Stimulated activated CD4-positive, alpha-beta T cell treated with anti-CD3 and anti-CD28 coated beads, Interleukin-2, amount 100 ng/mL, for 4 hours (primary cell): ENCODE results near the gene SERPINF2.
"Not testable (repeated sequence)": the region's sequence is repeated elsewhere in the genome, so short reads cannot be mapped to it uniquely, and the experiment has no call there.

ENCODE experiments used
- DNase-seq: peaks from one replicate; pipeline ENCODE4 v3.0.0-alpha.2; 2020; ENCODE audit warnings: low read depth

SERPINF2 gene

DNA sequence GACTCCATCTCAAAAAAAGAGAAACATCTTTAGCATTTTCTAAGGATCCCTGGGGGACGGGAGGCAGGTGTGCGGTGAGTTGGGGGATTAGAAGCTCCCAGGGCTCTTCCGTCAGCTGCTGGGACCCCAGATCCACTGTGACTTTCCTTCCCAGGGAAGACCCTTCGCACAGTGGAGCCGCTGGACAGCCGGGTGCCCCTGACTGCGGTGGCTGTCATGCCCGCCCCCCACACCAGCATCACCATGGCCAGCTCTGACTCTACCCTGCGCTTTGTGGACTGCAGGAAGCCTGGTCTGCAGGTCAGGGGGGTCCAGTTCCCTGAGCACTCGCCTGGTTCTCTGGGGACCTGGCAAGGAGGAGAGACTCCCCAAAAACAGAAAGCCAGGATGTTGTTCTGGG lies 7.3 kb upstream of the SERPINF2 start:
- DNase-seq, result no peak

DNA sequence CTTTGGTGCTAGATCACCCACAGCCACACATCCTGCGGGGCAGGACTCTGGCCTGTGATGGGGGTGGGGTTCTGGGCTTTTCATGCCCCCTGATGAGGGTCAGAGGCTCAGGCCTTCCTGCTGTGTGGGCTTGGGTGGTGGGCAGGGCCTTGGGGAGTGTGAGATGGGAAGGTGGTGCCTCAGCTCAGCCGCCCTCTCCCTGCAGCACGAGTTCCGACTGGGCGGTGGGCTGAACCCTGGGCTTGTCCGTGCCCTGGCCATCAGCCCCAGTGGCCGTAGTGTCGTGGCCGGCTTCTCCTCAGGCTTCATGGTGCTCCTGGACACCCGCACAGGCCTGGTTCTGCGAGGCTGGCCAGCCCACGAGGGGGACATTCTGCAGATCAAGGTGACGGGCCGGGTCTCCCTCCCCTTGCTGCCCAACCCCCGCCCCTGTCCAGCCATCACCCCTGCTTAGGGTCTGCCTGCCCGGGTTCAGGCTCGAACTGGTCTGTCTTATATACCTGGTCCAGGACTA lies 6.8 kb upstream of the SERPINF2 start:
- no peak for DNase-seq

DNA sequence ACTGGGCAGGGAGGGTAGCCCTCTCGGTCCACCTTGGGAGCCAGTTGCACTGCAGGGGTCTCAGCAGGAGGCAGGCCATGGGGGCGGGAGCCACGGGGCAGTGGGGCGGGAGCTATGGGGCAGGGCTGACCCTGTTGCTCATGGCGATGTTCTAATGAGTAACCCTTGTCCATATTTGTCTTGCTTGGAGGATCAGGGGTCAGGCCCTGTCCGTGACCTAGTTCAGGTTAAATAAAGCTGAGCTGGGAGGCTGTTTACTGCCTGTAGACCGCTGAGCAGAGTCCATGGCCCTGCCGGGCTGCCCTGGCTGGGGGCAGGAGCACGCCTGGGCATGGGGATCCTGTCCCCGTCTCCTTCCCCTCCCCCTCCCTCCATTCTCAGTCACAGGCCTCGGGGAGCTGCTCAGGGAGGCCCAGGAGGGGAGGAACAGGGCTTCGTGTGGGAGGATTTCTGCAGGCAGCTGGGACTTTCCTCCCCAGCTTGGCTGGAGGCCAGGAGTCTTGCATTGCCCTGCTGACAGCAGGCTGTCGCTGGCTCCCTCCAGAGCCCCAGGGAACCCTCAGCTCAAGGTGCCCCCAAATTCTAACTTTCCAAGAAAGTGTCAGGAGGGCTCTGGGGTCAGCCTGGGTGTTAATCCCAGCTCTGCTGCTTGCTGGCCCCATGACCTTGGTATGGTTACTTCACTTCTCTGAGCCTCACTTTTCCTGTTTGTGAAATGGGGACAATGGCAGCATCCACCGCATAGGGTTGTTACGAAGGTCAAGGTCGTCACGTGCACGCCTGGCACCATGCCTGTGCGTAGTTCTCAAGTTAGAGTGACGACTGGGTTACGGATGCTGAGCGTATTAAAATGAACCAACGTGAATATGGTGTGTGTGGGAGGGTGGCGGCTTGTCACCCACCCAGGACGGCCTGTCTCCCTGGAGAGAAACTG lies 6.1 kb upstream of the SERPINF2 start:
- DNase-seq, result no peak

DNA sequence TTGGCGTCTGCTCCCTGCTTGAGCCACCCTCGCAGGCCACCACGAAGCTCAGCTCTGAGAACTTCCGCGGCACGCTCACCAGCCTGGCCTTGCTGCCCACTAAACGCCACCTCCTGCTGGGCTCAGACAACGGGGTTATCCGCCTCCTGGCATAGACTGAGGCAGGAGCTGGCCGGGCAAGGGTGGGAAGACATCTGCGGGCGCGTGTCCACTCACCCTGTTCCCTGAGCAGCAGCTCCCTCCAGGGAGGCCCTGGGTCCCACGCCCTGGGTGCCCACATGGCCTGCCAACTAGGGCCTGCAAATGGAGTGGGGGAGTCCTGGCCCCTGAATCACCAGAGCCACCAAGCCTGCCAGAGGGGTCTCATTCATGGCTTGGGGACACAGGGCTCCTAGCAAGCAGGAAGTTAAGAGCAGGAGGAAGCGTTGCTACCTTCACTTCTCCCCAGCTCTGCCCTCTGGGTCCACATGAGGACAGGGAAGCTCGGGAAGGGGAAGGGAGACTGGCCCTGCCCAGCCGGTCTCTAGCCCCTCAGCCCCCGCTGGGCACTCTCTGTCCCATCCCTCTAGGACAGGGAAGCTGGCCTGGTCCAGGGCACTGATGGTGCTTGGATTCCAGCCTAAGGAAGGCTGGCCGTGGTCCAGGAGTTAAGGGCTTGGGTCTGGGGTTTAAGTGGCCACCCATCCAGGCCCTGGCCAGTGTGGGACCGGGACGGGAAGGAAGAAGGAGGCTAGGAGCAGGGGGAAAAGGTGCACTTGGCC lies 5.0 kb upstream of the SERPINF2 start:
- DNase-seq, result no peak

DNA sequence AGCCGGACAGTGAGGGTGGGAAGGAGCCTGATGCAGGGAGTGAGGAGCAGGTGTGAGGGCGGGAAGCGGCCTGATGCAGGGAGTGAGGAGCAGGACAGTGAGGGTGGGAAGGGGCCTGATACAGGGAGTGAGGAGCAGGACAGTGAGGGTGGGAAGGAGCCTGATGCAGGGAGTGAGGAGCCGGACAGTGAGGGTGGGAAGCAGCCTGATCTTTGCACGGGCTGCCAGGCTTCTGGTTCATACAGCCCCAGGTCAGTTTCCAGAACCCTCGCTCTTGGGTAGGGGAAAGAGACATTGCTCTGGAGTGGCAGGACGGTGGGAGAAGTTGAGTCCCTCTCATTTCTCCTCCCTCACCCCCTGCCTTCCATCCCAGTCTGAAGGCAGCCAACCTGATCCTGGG lies 772 bp upstream of the SERPINF2 start:
- DNase-seq, result not testable (repeated sequence)

DNA sequence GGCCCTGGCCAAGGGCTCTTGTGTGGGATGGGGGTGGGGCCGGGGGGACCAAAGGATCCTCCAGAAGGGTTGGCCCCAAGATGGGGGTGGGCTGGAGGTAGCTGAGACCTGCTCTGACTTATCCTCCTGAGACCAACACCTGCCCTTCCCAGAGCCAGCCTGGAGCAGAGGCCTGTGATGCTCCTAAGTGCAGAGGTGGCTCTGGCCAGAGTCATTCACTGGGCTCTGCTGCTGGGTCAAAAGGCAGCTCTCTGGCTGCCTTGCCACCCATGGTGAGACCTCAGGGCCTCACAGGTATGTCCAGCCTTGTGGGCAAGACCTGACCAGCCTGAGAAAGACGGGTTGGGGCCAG lies 393 bp downstream of the SERPINF2 start:
- no peak for DNase-seq

DNA sequence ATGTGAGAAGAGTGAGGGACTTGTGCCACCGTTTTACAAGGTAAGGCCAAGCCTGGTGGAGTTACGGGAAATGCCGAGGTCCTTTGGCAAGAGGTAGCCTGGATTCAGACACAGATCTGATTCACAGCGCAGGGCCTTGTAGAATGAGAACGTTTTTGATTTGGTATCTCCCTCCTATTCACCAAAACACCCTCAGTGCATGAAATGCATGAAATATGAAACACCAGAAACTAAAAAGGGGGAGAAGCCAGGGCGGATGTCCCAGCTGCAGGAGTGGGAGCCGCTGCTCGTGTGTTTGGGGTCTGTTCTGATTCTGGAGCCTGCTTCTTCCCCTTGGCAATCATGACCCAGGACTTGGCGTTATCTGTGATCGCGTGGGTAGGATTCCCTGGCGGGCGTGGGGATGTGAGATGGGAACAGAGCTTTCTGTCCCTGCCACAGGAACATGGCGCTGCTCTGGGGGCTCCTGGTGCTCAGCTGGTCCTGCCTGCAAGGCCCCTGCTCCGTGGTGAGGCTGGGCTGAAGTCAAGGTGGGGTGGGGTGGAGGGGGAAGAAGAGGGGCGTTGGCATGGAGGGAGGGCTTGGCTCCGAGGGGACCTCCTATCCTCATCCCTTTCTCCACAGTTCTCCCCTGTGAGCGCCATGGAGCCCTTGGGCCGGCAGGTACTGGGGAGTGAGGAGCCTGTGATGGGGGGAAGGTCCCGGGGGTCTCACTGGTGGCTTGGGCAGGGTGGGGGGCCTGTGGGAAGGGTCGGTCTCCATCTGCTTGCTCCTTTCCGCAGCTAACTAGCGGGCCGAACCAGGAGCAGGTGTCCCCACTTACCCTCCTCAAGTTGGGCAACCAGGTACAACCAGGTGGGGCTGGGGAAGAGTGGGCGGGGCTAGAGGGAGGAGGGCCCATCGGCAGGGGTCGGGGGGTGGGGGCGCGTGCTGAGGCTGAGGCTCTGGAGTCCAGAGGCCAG lies 2.2 kb downstream of the SERPINF2 start:
- DNase-seq, result no peak

DNA sequence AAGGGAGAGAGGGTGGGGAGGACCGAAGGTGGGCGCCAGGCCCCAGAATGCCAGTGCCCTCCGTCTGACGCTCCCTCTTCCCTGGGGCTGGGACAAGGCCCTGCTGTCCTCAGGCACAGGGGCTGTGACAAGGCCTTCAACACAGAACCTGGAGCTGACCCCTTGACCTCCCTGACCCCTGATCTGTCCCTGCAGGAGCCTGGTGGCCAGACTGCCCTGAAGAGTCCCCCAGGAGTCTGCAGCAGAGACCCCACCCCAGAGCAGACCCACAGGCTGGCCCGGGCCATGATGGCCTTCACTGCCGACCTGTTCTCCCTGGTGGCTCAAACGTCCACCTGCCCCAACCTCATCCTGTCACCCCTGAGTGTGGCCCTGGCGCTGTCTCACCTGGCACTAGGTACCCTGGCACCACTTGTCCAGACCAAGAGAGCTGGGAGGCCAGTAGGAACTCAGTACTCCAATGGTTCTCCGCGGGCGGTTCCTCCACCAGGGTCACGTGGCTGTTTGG lies 2.9 kb downstream of the SERPINF2 start:
- no peak for DNase-seq

DNA sequence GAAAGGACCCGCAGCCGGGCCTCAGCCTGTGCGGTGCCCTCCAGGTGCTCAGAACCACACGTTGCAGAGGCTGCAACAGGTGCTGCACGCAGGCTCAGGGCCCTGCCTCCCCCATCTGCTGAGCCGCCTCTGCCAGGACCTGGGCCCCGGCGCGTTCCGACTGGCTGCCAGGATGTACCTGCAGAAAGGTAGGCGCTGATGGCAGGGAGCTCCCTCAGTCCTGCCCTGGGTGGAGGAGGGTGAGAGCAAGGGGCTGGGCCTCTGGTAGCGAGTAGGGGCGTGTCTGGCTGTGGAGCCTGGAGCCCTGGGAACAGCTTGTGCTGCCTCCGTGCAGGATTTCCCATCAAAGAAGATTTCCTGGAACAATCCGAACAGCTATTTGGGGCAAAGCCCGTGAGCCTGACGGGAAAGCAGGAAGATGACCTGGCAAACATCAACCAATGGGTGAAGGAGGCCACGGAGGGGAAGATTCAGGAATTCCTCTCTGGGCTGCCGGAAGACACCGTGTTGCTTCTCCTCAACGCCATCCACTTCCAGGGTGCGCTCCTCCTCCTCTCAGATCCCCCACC lies 4.4 kb downstream of the SERPINF2 start:
- no peak for DNase-seq

DNA sequence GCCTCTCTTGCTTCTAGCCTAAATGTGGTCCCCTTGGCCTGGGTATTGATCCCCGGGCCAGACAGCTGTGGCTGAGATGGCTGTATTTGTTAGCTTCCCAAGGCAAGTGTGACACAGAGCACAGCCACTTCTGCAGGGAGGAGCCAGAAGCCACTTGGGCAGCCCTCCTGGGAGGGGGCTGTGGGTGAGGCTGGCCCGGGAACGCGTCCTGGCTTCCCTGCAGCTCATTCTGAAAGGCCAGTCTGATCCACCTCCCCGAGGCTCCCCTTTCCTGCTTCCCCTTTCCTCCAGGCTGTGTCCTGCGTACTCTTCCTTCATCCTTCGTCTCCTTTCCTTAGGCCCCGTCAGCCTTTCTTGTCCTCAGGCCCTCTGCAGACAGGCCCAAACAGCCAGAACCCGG lies 8.0 kb downstream of the SERPINF2 start:
- DNase-seq, result no peak

DNA sequence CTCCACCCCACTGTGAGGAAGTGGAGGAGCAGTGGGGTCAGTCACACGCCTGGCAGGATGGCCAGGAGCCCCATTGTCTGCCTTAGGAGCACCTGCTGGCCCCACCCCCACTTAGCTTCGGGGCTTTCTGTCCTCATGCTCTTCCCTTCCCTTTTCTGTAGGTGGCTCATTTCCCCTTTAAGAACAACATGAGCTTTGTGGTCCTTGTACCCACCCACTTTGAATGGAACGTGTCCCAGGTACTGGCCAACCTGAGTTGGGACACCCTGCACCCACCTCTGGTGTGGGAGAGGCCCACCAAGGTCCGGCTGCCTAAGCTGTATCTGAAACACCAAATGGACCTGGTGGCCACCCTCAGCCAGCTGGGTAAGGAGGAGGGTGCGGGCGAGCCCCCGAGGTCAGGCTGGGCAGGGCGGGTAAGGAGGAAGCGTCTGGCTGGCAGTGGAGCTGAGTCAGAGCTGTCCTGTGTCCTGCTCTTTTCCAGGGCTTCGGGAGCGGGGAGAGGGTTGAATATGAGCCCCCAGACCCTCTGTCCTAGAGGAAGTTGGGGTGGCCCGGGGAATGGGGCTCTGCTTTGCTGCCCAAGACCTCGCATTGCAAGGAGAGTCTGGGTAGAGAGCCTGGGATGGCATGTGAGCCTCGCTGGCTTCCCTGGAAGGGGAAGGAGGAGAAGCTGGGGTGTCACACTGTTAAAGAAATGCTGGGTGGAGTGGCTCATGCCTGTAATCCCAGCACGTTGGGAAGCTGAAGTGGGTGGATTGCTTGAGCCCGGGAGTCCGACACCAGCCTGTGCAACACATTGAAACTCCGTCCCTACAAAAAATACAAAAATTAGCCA lies 10.0 kb downstream of the SERPINF2 start:
- no peak for DNase-seq

DNA sequence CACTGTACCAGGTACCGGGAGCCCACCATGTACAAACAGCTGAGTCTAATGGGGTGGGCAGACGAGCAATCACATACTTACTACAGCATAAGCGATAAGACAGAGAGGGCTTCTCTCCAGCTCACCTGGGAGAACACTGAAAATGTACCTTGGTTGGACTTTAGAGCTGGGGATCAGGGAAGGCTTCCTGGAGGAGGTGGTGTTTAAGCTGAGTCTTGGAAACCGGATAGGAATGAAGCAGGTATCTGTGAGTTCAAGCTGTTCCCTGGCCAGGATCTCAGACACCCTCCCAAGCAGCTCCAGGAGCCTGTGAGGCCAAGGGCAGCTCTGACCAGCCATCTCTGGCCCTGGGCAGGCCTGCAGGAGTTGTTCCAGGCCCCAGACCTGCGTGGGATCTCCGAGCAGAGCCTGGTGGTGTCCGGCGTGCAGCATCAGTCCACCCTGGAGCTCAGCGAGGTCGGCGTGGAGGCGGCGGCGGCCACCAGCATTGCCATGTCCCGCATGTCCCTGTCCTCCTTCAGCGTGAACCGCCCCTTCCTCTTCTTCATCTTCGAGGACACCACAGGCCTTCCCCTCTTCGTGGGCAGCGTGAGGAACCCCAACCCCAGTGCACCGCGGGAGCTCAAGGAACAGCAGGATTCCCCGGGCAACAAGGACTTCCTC lies 11.2 kb downstream of the SERPINF2 start:
- no peak for DNase-seq

DNA sequence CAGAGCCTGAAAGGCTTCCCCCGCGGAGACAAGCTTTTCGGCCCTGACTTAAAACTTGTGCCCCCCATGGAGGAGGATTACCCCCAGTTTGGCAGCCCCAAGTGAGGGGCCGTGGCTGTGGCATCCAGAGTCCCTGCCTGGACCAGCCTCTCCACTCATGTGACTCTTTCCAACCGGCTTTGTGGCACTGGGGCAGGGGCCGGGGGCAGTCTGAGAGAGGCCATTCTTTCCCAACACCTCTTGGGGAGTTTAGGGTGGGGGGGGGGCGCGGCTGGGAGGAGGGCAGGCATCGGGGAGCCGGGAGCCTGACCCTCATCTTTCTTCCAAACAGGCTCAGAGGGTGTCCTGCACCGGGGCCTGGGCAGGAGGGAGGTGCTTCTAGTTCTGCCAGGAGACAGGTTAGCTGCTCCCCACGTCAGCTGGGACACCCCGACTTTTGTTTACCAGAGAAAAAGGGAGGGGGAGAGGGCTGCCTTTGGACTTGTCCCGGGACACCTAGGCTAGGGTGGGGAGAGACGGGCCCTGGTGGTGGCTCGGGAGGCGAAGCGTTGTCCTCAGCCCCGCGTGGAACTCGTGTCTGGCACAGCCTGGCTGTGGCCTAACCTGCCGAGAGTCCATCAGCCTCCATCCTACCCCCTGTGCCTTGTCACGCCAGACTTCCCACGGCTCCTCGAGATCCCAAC lies 11.9 kb downstream of the SERPINF2 start:
- DNase-seq, result no peak

DNA sequence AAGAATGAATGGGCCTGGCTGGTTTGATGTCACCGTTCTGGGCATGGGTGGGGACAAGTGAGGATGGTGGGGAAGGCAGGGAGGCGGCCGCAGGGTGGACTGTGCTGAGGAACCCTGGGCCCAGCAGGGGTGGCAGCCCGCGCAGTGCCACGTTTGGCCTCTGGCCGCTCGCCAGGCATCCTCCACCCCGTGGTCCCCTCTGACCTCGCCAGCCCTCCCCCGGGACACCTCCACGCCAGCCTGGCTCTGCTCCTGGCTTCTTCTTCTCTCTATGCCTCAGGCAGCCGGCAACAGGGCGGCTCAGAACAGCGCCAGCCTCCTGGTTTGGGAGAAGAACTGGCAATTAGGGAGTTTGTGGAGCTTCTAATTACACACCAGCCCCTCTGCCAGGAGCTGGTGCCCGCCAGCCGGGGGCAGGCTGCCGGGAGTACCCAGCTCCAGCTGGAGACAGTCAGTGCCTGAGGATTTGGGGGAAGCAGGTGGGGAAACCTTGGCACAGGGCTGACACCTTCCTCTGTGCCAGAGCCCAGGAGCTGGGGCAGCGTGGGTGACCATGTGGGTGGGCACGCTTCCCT lies 12.7 kb downstream of the SERPINF2 start:
- DNase-seq, result no peak

DNA sequence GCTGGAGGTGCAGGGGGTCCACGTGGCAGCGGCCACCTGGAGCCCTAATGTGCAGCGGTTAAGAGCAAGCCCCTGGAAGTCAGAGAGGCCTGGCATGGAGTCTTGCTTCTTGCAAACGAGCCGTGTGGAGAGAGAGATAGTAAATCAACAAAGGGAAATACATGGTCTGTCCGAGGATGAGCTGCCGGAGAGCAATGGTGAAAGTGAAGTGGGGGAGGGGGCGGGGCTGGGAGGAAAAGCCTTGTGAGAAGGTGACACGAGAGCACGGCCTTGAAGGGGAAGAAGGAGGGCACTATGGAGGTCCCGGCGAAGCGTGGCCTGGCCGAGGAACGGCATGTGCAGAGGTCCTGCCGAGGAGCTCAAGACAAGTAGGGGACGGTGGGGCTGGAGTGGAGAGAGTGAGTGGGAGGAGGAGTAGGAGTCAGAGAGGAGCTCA lies 13.2 kb downstream of the SERPINF2 start:
- DNase-seq, result no peak

DNA sequence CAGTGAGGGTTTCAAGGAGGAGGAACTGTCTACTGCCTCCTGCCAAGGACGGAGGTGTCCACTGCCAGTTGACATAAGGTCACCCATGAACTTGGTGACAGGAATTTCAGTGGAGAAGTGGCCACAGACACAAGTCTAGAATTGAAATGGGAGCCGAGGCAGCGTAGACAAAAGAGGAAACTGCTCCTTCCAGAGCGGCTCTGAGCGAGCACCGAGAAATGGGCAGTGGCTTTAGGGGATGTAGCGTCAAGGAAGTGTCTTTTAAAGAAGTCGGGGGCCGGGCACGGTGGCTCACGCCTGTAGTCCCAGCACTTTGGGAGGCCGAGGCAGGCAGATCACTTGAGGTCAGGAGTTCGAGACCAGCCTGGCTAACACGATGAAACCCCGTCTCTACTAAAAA lies 16.1 kb downstream of the SERPINF2 start:
- DNase-seq, result no peak

DNA sequence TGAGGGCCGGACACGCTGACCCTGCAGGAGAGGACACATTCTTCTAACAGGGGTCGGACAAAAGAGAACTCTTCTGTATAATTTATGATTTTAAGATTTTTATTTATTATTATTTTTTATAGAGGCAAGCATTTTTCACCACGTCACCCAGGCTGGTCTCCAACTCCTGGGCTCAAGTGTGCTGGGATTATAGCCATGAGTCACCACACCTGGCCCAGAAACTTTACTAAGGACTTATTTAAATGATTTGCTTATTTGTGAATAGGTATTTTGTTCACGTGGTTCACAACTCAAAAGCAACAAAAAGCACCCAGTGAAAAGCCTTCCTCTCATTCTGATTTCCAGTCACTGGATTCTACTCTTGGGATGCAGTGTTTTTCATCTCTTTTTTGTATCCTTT lies 16.9 kb downstream of the SERPINF2 start:
- DNase-seq, result no peak

DNA sequence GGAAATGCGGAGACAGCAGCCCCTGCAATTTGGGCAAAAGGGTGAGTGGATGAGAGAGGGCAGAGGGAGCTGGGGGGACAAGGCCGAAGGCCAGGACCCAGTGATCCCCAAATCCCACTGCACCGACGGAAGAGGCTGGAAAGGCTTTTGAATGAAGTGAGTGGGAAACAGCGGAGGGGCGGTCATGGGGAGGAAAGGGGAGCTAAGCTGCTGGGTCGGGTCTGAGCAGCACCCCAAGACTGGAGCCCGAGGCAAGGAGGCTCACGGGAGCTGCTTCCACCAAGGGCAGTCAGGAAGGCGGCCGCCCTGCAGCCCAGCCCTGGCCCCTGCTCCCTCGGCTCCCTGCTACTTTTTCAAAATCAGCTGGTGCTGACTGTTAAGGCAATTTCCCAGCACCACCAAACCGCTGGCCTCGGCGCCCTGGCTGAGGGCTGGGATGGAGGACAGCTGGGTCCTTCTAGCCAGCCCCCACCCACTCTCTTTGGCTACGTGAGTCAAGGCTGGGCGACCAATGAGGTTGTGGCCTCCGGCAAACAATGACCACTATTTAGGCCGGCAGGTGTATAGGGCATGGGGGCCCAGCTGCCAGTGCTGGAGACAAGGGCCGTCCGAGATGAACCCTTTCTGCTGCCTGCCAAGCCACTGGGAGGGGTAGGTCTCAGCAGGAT lies 19.7 kb downstream of the SERPINF2 start:
- DNase-seq, result no peak
